HepG2 (cell line): ENCODE measurements around the gene RTEL1. TPM values are rescaled to one million over a fixed set of nuclear protein-coding genes. Genes with fewer than 3 reads are reported as not detected.

ENCODE experiments used
- ARHGAP35 ChIP-seq: sonication (generic); formaldehyde crosslinking; IDR thresholded peaks from 2 replicates; pipeline ENCODE4 v1.9.0; 2022; ENCODE audit warnings: mild to moderate bottlenecking, inconsistent platforms, moderate library complexity, missing genetic modification reagents, borderline replicate concordance
- CCDC6 ChIP-seq: sonication (generic); formaldehyde crosslinking; IDR thresholded peaks from 2 replicates; pipeline ENCODE4 v1.8.1; 2022; ENCODE audit warnings: mild to moderate bottlenecking, missing genetic modification reagents, moderate library complexity
- HIVEP1 ChIP-seq: sonication (generic); formaldehyde crosslinking; IDR thresholded peaks from 2 replicates; pipeline ENCODE4 v1.4.0; 2020; ENCODE audit warnings: mild to moderate bottlenecking, missing genetic modification reagents
- ISL2 ChIP-seq: sonication (generic); formaldehyde crosslinking; IDR thresholded peaks from 2 replicates; pipeline ENCODE4 v1.5.0; 2020; ENCODE audit warnings: missing genetic modification reagents
- NKX3-1 ChIP-seq: sonication (generic); formaldehyde crosslinking; IDR thresholded peaks from 2 replicates; pipeline ENCODE4 v1.5.0; 2020; ENCODE audit warnings: missing genetic modification reagents
- SAP130 ChIP-seq: IDR thresholded peaks from 2 replicates; pipeline ENCODE4 v1.6.1; 2016; ENCODE audit warnings: low read depth
- ZC3H4 ChIP-seq: sonication (generic); formaldehyde crosslinking; IDR thresholded peaks from 2 replicates; pipeline ENCODE4 v1.4.0; 2020; ENCODE audit warnings: missing genetic modification reagents, borderline replicate concordance
- ZKSCAN5 ChIP-seq: sonication (generic); formaldehyde crosslinking; IDR thresholded peaks from 2 replicates; pipeline ENCODE4 v1.5.1; 2020; ENCODE audit warnings: mild to moderate bottlenecking, missing genetic modification reagents
- ZNF235 ChIP-seq: sonication (generic); formaldehyde crosslinking; IDR thresholded peaks from 2 replicates; pipeline ENCODE4 v1.8.1; 2023; ENCODE audit warnings: mild to moderate bottlenecking, missing genetic modification reagents, borderline replicate concordance
- ZNF264 ChIP-seq: sonication (generic); formaldehyde crosslinking; IDR thresholded peaks from 2 replicates; pipeline ENCODE4 v1.4.0; 2020; ENCODE audit warnings: missing genetic modification reagents
- ZNF44 ChIP-seq: sonication (generic); formaldehyde crosslinking; IDR thresholded peaks from 2 replicates; pipeline ENCODE4 v1.5.1; 2020; ENCODE audit warnings: mild to moderate bottlenecking, missing genetic modification reagents
- ZNF775 ChIP-seq: sonication (generic); formaldehyde crosslinking; IDR thresholded peaks from 2 replicates; pipeline ENCODE4 v1.4.0; 2020; ENCODE audit warnings: missing genetic modification reagents, mild to moderate bottlenecking, moderate library complexity, borderline replicate concordance
- polyA plus RNA-seq, 8 experiments: library from polyadenylated mRNA; depleted of rRNA in 3 of 8; stranded (reverse) in 7 of 8; unstranded in 1 of 8; fragments of >200 nt; fragmentation: Illumina TruSeq in 4 of 8; extraction: Trizol in 4 of 8; gene quantifications; 2 replicates each; pipeline versions ENCODE4 v1.2.1 to v1.2.3, GENCODE V29; 2011 to 2016; ENCODE audit warnings: low read depth in 4 of 8, missing spikeins in 1 of 8, mixed read lengths in 1 of 8; ENCODE audit not compliant: insufficient read depth in 1 of 8
- total RNA-seq, 5 experiments: library from RNA; depleted of rRNA; stranded (reverse); fragments of >200 nt; fragmentation: Illumina TruSeq; extraction: Trizol; gene quantifications; 2 replicates each; pipeline ENCODE4 v1.2.3, GENCODE V29; 2016; ENCODE audit warnings: low read depth in 1 of 5
- TF ChIP-seq, protein P1 (sequence below): sonication (generic); formaldehyde crosslinking; IDR thresholded peaks from 2 replicates; pipeline ENCODE4 v1.4.0; 2020; ENCODE audit warnings: mild to moderate bottlenecking, missing genetic modification reagents
- TF ChIP-seq, protein P2 (sequence below): sonication (generic); formaldehyde crosslinking; IDR thresholded peaks from 2 replicates; pipeline ENCODE4 v1.4.0; 2020; ENCODE audit warnings: missing genetic modification reagents; ENCODE audit errors: not compliant biosample characterization
- TF ChIP-seq, protein P3 (sequence below): sonication (generic); formaldehyde crosslinking; IDR thresholded peaks from 2 replicates; pipeline ENCODE4 v1.5.1; 2020; ENCODE audit warnings: missing genetic modification reagents, mild to moderate bottlenecking, borderline replicate concordance
- TF ChIP-seq, protein P4 (sequence below): sonication (generic); formaldehyde crosslinking; IDR thresholded peaks from 2 replicates; pipeline ENCODE4 v1.9.0; 2021; ENCODE audit warnings: missing genetic modification reagents, mild to moderate bottlenecking, borderline replicate concordance
- TF ChIP-seq, protein P5 (sequence below): sonication (generic); formaldehyde crosslinking; IDR thresholded peaks from 2 replicates; pipeline ENCODE4 v1.8.0; 2022; ENCODE audit warnings: mild to moderate bottlenecking, missing genetic modification reagents, moderate library complexity
- TF ChIP-seq, protein P6 (sequence below): sonication (generic); formaldehyde crosslinking; IDR thresholded peaks from 2 replicates; pipeline ENCODE4 v1.4.0; 2020; ENCODE audit warnings: missing genetic modification reagents

Gene RTEL1
- total and polyA plus RNA-seq, 2 of the 13 experiments (the other 11 are each of a cell fraction or from before 2014, with no cell fraction given): 21.8 to 36.4 TPM

DNA sequence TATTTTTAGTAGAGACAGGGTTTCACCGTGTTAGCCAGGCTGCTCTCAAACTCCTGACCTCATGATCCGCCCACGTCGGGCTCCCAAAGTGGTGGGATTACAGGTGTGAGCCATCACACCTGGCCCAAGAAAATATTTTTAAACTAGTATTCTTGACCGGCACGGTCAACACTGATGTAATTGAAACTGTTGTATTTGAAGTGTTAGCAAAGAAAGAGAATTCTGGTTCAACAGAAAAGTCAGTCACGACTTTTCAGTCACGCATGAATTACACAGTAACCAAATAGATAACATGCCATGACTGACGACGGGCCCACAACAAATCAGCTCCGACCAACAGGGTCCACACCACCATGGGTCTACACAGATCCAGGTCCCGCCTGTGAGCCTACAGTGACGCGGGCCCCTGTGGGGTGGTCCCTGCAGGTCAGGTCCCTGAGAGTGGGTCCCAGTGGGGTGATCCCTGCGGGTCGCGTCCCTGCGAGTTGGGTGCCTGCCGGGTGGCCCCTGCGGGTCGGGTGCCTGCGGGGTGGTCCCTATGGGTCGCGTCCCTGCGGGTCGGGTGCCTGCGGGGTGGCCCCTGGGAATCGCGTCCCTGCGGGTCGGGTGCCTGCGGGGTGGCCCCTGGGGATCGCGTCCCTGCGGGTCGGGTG is 32.2 kb upstream of the RTEL1 start (continued):
- TF ChIP-seq, protein P1, sequence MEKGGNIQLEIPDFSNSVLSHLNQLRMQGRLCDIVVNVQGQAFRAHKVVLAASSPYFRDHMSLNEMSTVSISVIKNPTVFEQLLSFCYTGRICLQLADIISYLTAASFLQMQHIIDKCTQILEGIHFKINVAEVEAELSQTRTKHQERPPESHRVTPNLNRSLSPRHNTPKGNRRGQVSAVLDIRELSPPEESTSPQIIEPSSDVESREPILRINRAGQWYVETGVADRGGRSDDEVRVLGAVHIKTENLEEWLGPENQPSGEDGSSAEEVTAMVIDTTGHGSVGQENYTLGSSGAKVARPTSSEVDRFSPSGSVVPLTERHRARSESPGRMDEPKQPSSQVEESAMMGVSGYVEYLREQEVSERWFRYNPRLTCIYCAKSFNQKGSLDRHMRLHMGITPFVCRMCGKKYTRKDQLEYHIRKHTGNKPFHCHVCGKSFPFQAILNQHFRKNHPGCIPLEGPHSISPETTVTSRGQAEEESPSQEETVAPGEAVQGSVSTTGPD (CRISPR knock-in tag): peak; percentile 54; the same call in 1 of the 2 replicates
- TF ChIP-seq, protein P2, sequence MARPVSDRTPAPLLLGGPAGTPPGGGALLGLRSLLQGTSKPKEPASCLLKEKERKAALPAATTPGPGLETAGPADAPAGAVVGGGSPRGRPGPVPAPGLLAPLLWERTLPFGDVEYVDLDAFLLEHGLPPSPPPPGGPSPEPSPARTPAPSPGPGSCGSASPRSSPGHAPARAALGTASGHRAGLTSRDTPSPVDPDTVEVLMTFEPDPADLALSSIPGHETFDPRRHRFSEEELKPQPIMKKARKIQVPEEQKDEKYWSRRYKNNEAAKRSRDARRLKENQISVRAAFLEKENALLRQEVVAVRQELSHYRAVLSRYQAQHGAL: no peak
- peak; percentile 74; the same call in 1 of the 2 replicates for TF ChIP-seq ZC3H4 (CRISPR knock-in tag)
- 0 out of 2 replicates have a peak, but pooled peaks have one; percentile 44 for TF ChIP-seq ZKSCAN5 (CRISPR knock-in tag)
- 0 out of 2 replicates have a peak, but pooled peaks have one; percentile 33 for TF ChIP-seq NKX3-1 (CRISPR knock-in tag)
- TF ChIP-seq, protein P3, sequence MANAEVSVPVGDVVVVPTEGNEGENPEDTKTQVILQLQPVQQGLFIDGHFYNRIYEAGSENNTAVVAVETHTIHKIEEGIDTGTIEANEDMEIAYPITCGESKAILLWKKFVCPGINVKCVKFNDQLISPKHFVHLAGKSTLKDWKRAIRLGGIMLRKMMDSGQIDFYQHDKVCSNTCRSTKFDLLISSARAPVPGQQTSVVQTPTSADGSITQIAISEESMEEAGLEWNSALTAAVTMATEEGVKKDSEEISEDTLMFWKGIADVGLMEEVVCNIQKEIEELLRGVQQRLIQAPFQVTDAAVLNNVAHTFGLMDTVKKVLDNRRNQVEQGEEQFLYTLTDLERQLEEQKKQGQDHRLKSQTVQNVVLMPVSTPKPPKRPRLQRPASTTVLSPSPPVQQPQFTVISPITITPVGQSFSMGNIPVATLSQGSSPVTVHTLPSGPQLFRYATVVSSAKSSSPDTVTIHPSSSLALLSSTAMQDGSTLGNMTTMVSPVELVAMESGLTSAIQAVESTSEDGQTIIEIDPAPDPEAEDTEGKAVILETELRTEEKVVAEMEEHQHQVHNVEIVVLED (CRISPR knock-in tag): peak; percentile 83; the same call in 1 of the 2 replicates
- 0 out of 2 replicates have a peak, but pooled peaks have one; percentile 27 for TF ChIP-seq ZNF44 (CRISPR knock-in tag)
- 0 out of 2 replicates have a peak, but pooled peaks have one; percentile 28 for TF ChIP-seq ZNF235
- TF ChIP-seq HIVEP1: peak; percentile 70; the same call in 1 of the 2 replicates
- no peak for TF ChIP-seq CCDC6
- 0 out of 2 replicates have a peak, but pooled peaks have one; percentile 69 for TF ChIP-seq ARHGAP35 (CRISPR knock-in tag)
- peak; percentile 23; the same call in 1 of the 2 replicates for TF ChIP-seq ISL2 (CRISPR knock-in tag)
- no peak for TF ChIP-seq ZNF775 (CRISPR knock-in tag)
- TF ChIP-seq SAP130: peak; percentile 29
- TF ChIP-seq, protein P4, sequence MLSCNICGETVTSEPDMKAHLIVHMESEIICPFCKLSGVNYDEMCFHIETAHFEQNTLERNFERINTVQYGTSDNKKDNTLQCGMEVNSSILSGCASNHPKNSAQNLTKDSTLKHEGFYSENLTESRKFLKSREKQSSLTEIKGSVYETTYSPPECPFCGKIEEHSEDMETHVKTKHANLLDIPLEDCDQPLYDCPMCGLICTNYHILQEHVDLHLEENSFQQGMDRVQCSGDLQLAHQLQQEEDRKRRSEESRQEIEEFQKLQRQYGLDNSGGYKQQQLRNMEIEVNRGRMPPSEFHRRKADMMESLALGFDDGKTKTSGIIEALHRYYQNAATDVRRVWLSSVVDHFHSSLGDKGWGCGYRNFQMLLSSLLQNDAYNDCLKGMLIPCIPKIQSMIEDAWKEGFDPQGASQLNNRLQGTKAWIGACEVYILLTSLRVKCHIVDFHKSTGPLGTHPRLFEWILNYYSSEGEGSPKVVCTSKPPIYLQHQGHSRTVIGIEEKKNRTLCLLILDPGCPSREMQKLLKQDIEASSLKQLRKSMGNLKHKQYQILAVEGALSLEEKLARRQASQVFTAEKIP (CRISPR knock-in tag): no peak
- TF ChIP-seq, protein P5, sequence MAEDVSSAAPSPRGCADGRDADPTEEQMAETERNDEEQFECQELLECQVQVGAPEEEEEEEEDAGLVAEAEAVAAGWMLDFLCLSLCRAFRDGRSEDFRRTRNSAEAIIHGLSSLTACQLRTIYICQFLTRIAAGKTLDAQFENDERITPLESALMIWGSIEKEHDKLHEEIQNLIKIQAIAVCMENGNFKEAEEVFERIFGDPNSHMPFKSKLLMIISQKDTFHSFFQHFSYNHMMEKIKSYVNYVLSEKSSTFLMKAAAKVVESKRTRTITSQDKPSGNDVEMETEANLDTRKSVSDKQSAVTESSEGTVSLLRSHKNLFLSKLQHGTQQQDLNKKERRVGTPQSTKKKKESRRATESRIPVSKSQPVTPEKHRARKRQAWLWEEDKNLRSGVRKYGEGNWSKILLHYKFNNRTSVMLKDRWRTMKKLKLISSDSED (CRISPR knock-in tag): 0 out of 2 replicates have a peak, but pooled peaks have one; percentile 24
- TF ChIP-seq, protein P6, sequence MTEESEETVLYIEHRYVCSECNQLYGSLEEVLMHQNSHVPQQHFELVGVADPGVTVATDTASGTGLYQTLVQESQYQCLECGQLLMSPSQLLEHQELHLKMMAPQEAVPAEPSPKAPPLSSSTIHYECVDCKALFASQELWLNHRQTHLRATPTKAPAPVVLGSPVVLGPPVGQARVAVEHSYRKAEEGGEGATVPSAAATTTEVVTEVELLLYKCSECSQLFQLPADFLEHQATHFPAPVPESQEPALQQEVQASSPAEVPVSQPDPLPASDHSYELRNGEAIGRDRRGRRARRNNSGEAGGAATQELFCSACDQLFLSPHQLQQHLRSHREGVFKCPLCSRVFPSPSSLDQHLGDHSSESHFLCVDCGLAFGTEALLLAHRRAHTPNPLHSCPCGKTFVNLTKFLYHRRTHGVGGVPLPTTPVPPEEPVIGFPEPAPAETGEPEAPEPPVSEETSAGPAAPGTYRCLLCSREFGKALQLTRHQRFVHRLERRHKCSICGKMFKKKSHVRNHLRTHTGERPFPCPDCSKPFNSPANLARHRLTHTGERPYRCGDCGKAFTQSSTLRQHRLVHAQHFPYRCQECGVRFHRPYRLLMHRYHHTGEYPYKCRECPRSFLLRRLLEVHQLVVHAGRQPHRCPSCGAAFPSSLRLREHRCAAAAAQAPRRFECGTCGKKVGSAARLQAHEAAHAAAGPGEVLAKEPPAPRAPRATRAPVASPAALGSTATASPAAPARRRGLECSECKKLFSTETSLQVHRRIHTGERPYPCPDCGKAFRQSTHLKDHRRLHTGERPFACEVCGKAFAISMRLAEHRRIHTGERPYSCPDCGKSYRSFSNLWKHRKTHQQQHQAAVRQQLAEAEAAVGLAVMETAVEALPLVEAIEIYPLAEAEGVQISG (CRISPR knock-in tag): no peak
- 0 out of 2 replicates have a peak, but pooled peaks have one; percentile 43 for TF ChIP-seq ZNF264
